Spinal cord (tissue), 10 donors: ENCODE measurements around the gene EFHC2. TPM values are rescaled to one million over a fixed set of nuclear protein-coding genes. Genes with fewer than 3 reads are reported as not detected.

ENCODE experiments used
- DNase-seq, 6 donors: peaks; one replicate each; pipeline versions ENCODE4 v3.0.0 to v3.0.0-alpha.2; 2013 to 2015; ENCODE audit warnings: low spot score in 6 of 6, low read depth in 4 of 6
- H3K27ac ChIP-seq: one replicate; pipeline ENCODE4 v1.5.1; 2013; ENCODE audit warnings: low read depth, low read length, control low read depth
- H3K27me3 ChIP-seq: one replicate; pipeline ENCODE4 v1.6.1; 2013; ENCODE audit warnings: low read length; ENCODE audit not compliant: control insufficient read depth, insufficient read depth
- H3K36me3 ChIP-seq: one replicate; pipeline ENCODE4 v1.6.1; 2013; ENCODE audit warnings: low read length; ENCODE audit not compliant: control insufficient read depth, insufficient read depth
- H3K4me1 ChIP-seq: one replicate; pipeline ENCODE4 v1.6.1; 2013; ENCODE audit warnings: low read length; ENCODE audit not compliant: control insufficient read depth, insufficient read depth
- H3K4me3 ChIP-seq: one replicate; pipeline ENCODE4 v1.5.1; 2013; ENCODE audit warnings: low read depth, low read length, control low read depth
- H3K9me3 ChIP-seq: one replicate; pipeline ENCODE4 v1.6.1; 2013; ENCODE audit warnings: low read length; ENCODE audit not compliant: control insufficient read depth, insufficient read depth
- WGBS: methylation state at CpG from one replicate; pipeline ENCODE4 v1.1.5; 2013; ENCODE audit warnings: missing lambda C conversion rate; ENCODE audit not compliant: insufficient coverage; 5-methylcytosine and 5-hydroxymethylcytosine counted together
- polyA plus RNA-seq, 2 donors: library from polyadenylated mRNA; unstranded; fragments of 120-200 nt; gene quantifications; one replicate each; pipeline ENCODE4 v1.2.1, GENCODE V29; 2013; ENCODE audit not compliant: insufficient read length in 2 of 2
- total RNA-seq, 2 donors: library from RNA; depleted of rRNA in 1 of 2; stranded (reverse); fragments of 120-200 nt in 1 of 2; fragments of >200 nt in 1 of 2; gene quantifications; one replicate each; pipeline versions ENCODE4 v1.2.3 to v1.2.4, GENCODE V29; 2013 to 2014
- donor health status: healthy.

The EFHC2 gene
- total and polyA plus RNA-seq, 4 donors = 3.7 to 8.0 (median 5.1) TPM

DNA sequence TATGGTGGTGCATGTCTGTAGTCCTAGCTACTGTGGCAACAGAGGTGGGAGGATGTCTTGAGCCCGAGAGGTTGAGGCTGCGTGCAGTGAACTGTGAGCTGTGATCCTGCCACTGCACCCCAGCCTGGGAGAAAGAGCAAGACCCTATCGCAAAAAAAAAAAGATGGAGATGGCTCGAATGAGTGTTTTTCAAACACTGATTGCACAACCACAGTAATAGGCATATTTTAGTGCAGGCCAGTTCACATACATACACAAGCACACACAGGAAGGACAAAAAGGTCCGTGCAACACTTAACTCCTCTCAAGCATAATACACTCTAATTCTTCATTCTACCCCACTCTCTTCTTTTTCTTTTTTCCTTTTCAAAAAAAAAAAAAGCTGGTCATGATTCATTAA is 5.1 kb downstream of the EFHC2 start:
- no peak overlapping the region for H3K27ac ChIP-seq
- no peak overlapping the region for H3K4me3 ChIP-seq
- 76% methylated on average over 5 of the region's 5 CpGs for WGBS
- DNase-seq = no peak
- no peaks in the 10 kb centered on the region for H3K36me3 ChIP-seq
- H3K4me1 ChIP-seq = peaks cover 2% of the 10 kb centered on the region
- H3K27me3 ChIP-seq = peaks cover 5% of the 10 kb centered on the region
- no peaks in the 10 kb centered on the region for H3K9me3 ChIP-seq

DNA sequence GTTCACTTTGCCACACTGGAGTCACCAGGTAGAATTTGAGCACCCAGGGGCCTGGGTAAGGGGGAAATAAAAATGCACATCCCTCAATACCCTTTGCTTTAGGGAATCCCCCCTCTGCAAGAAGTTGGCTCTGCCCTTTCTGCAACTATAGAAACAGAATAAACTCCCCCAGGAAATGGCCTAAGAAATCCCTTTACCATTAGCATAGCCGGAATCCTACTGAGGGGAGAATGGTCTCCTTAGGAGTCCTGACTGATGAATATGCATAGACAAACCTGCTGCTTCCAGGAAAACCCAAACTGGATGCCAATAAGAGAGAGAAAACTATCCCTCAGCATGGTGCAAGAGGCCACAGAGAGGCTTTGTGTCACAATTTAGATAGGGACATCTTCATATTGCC is 11.0 kb downstream of the EFHC2 start:
- H3K4me3 ChIP-seq = no peak overlapping the region
- H3K4me1 ChIP-seq = no peaks in the 10 kb centered on the region
- H3K27me3 ChIP-seq = peaks cover 7% of the 10 kb centered on the region
- H3K9me3 ChIP-seq = no peaks in the 10 kb centered on the region
- 0% methylated on average over 1 of the region's 1 CpG for WGBS
- H3K27ac ChIP-seq = no peak overlapping the region
- no peak for DNase-seq
- H3K36me3 ChIP-seq = no peaks in the 10 kb centered on the region

DNA sequence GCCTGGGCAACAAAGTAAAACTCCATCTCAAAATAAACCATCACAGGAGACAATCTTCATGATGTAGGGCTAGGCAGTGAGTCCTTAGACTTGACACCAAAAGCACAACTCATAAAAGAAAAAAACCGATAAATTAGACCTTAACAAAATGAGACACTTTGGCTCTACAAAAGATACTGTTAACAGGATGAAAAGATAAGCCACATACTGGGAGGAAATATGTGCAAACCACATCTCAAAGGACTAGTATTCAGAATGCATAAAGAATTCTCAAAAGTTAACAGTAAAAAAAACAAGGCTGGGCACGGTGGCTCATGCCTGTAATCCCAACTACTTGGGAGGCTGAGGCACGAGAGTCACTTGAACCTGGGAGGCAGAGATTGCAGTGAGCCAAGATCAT is 13.2 kb downstream of the EFHC2 start:
- H3K4me3 ChIP-seq = no peak overlapping the region
- no peak overlapping the region for H3K27ac ChIP-seq
- H3K36me3 ChIP-seq = no peaks in the 10 kb centered on the region
- H3K27me3 ChIP-seq = peaks cover 7% of the 10 kb centered on the region
- no peak for DNase-seq
- 72% methylated on average over 2 of the region's 3 CpGs for WGBS
- H3K4me1 ChIP-seq = no peaks in the 10 kb centered on the region
- no peaks in the 10 kb centered on the region for H3K9me3 ChIP-seq

DNA sequence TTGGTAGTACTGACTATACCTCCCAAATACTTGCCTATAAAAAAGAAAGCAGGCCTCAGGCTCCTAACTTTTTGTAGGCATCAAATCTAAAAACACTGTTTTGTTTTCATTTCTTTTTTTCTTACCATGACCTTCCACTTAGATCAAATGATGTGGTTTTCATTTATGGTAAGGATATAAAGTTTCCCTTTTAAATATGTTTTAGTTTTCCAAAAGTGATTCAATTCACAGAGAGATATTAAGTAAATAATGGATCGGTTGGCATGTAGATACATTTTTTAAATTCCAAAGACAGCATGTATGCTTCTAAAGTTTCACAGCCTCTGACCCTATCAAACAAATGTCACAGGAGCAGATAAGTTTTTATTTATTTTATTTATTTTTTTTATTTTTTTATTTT is 23.9 kb downstream of the EFHC2 start:
- no peak overlapping the region for H3K27ac ChIP-seq
- H3K27me3 ChIP-seq = no peaks in the 10 kb centered on the region
- no peaks in the 10 kb centered on the region for H3K9me3 ChIP-seq
- no peak overlapping the region for H3K4me3 ChIP-seq
- no CpG with 5 or more reads among the region's 1 CpG for WGBS
- DNase-seq = no peak
- no peaks in the 10 kb centered on the region for H3K36me3 ChIP-seq
- no peaks in the 10 kb centered on the region for H3K4me1 ChIP-seq

DNA sequence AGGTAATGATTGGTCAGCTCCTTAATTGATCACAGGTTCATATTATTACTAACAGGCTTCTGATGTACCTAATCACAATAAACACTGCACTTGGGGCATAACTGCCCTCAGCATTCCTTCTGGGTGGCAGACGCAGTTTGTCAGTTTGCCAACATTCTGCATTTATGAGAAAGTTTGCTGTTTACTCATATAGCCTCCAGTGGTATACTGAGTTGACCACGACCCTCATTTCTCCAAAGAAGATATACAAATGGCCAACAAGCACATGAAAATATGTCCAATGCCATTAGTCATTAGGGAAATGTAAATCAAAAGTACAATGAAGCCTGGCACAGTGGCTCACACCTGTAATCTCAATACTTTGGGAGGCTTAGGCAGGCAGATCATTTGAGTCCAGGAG is 26.3 kb downstream of the EFHC2 start:
- H3K4me1 ChIP-seq = no peaks in the 10 kb centered on the region
- H3K9me3 ChIP-seq = no peaks in the 10 kb centered on the region
- H3K4me3 ChIP-seq = no peak overlapping the region
- DNase-seq = no peak
- no peaks in the 10 kb centered on the region for H3K36me3 ChIP-seq
- no peak overlapping the region for H3K27ac ChIP-seq
- no CpG with 5 or more reads among the region's 2 CpGs for WGBS
- H3K27me3 ChIP-seq = no peaks in the 10 kb centered on the region

DNA sequence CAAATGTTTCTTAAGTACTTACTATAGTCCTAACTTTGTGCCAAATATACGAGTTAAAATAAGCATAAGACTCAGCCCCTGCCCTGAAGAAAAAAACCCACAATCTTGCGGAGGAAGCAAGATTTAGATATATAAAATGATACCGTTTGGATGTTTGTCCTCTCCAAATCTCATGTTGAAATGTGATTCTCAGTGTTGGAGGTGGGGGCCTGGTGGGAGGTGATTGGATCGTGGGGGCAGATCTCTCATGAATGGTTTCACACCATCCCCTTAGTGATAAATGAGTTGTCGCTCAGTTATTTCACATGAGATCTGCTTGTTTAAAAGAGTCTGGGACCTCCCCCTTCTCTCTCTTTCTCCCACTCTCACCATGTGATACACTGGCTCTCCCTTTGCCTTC is 28.7 kb downstream of the EFHC2 start:
- Histone ChIP-seq H3K9me3 (no peaks in the 10 kb centered on the region), H3K36me3 (no peaks in the 10 kb centered on the region), H3K27ac (no peak overlapping the region), H3K4me1 (no peaks in the 10 kb centered on the region), H3K27me3 (peaks cover 3% of the 10 kb centered on the region), H3K4me3 (no peak overlapping the region)
- DNase-seq = no peak
- 100% methylated on average over 1 of the region's 5 CpGs for WGBS

DNA sequence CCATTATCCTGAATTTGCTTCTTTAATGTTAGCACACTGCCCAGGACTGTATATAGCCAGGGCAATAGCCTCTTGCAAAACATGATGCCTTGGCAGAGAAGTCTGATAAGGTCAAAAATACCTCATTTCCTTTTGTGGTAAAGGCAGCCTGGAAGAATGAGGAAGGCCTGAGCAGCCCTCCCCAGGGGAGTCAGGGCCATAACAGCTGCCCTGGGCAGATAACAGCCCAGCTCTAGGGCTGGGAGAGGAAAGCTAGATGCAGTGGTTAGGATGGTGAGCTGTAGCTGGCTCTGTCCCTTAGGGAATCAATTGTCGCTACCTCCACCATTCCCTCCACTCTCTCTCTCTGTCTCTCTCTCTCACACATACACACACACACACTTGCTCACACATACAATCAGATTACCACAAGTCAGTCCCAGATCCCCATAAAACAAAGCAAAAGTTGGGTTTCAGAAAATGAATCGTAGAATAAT is 29.2 kb downstream of the EFHC2 start:
- H3K27ac ChIP-seq = no peak overlapping the region
- DNase-seq = no peak
- no peak overlapping the region for H3K4me3 ChIP-seq
- no peaks in the 10 kb centered on the region for H3K36me3 ChIP-seq
- H3K4me1 ChIP-seq = no peaks in the 10 kb centered on the region
- no CpG with 5 or more reads among the region's 2 CpGs for WGBS
- H3K27me3 ChIP-seq = peaks cover 3% of the 10 kb centered on the region
- no peaks in the 10 kb centered on the region for H3K9me3 ChIP-seq

DNA sequence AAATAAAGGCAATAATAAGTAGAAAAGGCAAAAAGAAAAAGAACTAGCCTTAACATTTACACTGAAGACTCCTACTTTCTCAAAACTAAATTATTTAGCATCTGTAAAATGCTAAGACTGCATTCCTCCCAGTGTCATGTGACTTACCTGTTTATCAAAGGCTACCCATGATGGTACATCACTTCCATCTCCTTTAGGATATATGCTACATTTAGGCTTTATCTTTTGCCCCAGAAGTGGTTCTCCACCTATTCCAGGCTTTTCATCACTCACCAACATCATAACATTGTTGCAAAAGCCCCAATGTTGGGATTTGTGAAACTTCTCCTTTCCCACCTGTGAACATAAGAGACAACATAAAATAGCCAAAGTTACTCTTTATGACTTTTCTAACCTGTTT is 31.1 kb downstream of the EFHC2 start:
- DNase-seq = no peak
- no peak overlapping the region for H3K27ac ChIP-seq
- no peaks in the 10 kb centered on the region for H3K36me3 ChIP-seq
- H3K4me1 ChIP-seq = no peaks in the 10 kb centered on the region
- H3K9me3 ChIP-seq = no peaks in the 10 kb centered on the region
- H3K4me3 ChIP-seq = no peak overlapping the region
- peaks cover 3% of the 10 kb centered on the region for H3K27me3 ChIP-seq

DNA sequence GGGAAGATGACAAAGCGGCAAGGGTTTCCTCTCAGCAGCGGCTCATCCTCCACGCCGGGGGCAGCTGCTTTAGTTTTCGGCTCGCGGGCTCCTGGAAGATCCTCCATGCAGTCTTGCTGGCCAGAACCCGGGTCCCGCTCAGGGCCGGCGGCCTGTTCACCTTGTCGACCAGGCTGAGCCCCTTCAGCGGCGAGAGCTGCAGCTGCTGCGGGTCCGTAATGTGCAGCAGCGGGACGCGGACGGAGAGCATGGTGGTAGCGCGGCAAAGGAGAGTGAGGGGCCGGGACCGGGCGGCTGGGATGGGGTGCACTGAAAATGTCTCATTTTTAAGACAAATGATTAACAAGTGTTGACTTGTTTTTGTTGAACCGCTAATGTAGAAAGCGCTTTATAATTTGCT is 33.2 kb downstream of the EFHC2 start:
- peaks cover 3% of the 10 kb centered on the region for H3K27me3 ChIP-seq
- H3K36me3 ChIP-seq = no peaks in the 10 kb centered on the region
- no peaks in the 10 kb centered on the region for H3K9me3 ChIP-seq
- WGBS = 53% methylated on average over 25 of the region's 27 CpGs
- no peak overlapping the region for H3K27ac ChIP-seq
- no peaks in the 10 kb centered on the region for H3K4me1 ChIP-seq
- no peak overlapping the region for H3K4me3 ChIP-seq
- DNase-seq = peak in 1 of 6 donors; percentile 21

DNA sequence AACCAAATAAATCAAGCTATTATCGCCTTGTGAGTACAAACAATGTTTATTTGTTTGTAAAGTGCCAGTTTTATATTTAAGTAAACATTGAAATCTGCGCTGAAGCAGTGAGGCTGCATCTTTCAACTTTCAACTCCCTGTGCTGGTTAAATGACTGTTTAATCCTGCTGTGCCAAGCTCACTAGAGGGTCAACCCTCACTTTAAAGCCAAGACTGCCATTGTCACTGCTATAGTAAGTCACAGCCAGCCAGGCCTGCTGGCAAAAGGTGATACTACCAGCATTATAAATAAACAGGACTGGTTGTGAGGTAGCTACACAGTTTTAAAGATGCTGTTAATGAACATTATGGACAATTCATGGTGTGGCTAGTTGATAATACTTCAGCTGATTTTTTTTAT is 34.6 kb downstream of the EFHC2 start:
- peak in 2 of 6 donors; percentile 2 for DNase-seq
- H3K9me3 ChIP-seq = no peaks in the 10 kb centered on the region
- no peaks in the 10 kb centered on the region for H3K4me1 ChIP-seq
- 57% methylated on average over 1 of the region's 2 CpGs for WGBS
- no peak overlapping the region for H3K27ac ChIP-seq
- H3K4me3 ChIP-seq = no peak overlapping the region
- peaks cover 3% of the 10 kb centered on the region for H3K27me3 ChIP-seq
- H3K36me3 ChIP-seq = no peaks in the 10 kb centered on the region
